Right forelimb (tissue), 1 donor: ENCODE data around the gene TMEM61.

ENCODE experiments used
- DNase-seq: peaks from one replicate; pipeline ENCODE4 v3.0.0-alpha.2; 2018

TMEM61 gene

DNA sequence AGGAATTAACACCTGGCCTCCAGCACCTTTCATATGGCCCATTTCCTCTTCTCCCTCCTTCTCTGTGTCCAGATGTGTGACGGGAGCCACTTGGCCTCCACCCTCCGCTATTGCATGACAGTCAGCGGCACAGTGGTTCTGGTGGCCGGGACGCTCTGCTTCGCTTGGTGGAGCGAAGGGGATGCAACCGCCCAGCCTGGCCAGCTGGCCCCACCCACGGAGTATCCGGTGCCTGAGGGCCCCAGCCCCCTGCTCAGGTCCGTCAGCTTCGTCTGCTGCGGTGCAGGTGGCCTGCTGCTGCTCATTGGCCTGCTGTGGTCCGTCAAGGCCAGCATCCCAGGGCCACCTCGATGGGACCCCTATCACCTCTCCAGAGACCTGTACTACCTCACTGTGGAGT, 5.6 kb downstream of the TMEM61 start:
- no peak for DNase-seq

DNA sequence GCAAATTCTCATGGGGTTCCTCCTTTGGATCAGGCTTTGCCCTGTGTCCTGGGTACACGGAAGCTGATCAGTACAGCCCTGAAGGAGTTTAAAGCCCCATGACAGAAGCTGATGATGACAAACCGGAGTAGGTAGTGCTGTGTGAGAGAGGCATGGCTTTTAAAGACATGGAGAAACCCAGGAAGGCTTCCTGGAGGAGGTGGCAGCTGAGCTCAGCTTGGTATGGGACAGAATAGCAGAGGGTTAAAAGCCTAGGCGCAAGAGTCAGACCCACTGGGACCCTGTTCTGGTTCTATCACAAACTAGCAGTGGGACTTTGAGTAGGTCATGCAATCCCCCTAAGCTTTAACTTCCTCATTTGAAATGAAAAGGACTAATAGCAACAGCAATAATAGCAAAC, 6.1 kb downstream of the TMEM61 start:
- DNase-seq, result no peak

DNA sequence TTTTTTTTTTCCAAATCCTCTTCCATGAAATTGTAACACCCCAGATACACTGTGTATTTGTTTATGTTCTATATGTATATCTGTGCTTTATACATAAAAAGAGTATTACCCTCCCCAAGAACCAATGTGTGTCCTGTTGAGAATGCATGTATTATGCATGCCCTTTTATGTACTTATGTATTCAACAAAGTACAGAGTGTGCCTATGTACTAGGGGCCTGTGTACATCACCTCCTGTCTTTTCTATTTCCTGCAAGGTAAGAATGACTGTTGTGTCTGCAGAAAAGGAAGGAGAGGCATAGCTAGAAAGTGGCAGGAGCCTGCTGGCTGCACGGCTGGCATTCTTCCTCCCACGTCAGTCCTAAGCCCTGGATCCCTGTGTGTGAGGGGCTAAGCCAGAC, 7.0 kb downstream of the TMEM61 start:
- DNase-seq, result no peak

DNA sequence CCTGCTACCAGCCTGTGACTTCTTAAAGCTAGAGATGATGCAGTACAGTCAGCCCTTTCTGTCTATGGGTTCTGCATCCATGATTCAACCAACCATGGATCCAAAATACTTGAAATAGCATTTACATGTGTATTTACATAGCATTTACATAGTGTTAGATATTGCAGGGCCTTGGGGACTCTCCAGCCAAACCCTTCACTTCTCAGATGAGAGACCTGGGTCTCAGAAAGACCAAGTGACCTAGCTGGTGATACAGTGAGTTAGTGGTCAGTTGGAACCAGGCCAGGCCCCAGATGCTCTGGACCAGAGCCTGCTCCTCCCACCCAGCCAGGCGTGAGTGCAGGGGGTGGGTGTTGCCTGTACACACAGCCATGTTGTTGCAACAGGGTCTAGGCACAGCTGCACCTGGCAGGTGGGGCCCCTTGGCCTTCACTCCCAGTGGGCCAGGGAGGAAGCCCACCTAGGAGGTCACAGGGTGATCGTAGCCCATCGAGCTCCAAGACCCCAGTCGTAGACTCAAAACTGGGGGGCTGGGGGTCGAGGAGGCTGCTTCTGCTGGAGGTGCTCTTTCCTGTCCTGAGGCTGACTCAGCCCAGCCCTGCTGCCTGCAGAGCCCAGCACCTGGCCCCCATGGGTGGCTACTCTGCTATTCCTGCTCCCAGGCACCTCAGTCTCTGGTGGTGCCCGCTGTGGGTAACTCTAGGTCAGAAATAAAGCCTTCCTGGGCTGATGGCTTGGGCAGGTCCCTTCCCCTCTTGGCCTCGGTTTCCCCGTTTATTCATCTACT, 7.7 kb downstream of the TMEM61 start:
- DNase-seq, result no peak

DNA sequence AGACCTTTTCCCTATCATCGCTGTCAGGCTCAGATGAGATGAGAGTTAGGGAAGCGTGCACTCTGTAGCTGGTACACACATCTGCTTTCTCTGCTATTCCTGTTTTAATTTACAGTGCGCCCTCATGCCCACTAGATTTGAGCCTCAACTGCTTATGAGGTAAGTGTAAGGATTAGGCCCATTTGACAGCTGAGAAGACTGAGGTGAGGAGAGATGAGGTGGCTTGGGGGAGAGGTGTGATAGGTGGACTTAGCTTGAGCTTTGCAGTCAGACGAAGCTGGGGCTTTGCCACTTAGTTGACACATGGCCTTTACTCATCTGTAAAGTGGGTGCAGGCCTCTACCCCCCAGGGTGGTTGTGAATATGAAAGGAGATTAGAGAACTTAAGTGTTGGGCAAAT, 8.5 kb downstream of the TMEM61 start:
- no peak for DNase-seq

DNA sequence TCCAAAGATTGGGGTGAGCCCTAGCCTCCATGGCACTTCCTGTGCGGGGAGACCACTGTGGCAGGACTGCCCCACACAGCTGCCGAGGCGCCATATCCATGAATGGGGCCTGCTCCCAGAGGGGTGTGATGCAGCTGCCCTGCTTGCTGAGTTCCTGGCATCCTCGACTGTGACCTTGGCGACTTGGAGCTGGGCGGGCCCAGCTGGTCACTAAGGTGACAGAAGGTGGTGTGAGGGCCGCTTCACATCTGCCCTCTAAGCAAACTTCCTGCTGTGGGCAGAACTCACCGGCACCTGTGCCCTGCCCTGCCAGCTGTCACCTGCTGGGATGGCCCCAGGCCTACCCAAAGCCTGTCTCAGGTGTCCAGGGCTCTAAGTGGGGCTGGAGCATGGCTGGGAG, 9.0 kb downstream of the TMEM61 start:
- no peak for DNase-seq

DNA sequence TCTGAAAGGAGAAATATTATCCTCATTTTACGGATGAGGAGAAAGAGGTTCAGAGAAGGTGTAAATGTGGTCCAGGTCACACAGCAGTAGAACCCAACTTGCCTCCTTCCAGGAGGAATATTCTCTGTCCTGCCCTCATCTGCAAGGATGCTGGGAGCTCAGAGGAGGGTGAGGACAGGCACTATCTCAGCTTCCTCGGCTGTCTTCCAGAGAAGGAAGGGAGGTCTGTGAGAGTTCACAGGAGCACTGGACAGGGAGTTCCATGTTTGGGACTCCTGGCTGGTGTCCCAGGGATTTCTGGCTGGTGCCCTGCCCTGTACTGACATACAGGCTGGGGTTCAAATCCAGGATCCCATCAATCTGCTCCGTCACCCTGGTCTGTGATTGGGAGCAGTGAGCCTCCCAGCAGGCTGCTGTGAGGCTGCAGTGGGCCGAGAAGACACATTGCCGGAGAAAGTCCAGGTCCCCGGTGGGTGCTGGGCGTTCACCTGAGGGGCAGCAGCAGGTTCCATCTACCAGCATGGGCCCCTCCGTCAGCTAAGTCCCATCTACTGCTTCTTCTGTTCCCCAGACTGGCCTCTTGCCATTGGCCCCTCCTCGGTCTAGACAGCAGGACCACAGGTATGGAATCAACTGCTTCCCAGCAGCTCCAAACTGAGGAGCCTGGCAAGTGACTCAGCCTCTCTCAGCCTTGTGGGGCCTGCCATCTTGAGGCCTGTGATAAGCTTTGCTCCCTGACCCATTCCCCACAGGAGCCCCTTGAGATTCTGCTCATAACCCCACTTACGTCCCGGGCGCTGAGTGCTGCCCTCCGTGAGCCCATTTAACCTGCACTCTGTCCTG, 9.8 kb downstream of the TMEM61 start:
- no peak for DNase-seq

DNA sequence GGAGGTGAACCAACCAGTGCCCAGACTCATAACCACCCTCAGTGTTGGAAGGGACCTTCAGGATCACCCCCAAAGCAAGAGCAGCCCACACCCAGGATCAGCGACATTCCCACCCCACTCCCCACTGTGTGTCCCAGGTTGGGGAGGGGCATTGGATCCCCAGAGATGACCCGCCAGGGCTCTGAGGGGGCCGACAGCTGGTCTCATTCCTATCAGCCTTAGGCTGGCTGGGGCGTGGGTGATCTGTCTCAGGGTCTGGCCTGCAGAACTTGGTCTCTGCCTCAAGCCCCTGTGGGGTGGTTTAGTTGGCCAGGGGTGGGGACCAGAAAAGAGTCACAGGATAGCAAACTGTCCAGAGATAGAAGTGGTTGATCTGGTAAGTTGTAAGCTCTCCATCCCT, 10.5 kb downstream of the TMEM61 start:
- DNase-seq, result no peak

DNA sequence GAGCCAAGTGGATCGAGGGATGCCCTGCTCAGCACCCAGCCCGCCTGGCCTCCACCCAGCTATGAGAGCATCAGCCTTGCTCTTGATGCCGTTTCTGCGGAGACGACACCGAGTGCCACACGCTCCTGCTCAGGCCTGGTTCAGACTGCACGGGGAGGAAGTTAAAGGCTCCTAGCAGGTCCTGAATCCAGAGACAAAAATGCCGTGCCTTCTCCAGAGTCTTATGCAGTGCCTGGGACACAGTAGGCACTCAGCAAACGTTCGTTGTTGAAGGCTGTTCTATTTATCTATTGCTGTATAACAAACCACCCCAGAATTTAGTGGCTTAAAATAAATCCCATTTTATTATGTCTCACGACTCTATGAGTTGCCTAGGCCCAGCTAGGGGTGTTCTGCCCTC, 11.5 kb downstream of the TMEM61 start:
- no peak for DNase-seq

DNA sequence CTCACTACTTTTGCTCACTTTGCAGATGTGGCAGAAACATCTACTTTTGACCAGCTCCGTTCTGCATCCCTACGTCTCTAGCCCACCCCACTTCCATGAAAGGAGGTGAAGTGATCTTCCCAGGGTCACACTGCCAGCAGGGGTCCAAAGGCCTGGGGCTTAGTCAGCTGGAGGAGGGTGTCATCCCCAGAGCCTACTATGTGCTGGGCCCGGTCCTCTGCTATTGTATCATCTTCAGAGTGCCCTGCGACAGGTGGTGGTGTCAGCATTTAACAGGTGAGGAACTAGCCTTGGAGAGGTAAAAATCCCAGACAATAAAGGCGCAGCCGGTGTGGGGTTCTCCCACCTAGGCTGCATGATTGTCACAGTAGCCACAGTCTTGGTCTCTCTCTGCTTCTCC, 12.7 kb downstream of the TMEM61 start:
- DNase-seq, result no peak

DNA sequence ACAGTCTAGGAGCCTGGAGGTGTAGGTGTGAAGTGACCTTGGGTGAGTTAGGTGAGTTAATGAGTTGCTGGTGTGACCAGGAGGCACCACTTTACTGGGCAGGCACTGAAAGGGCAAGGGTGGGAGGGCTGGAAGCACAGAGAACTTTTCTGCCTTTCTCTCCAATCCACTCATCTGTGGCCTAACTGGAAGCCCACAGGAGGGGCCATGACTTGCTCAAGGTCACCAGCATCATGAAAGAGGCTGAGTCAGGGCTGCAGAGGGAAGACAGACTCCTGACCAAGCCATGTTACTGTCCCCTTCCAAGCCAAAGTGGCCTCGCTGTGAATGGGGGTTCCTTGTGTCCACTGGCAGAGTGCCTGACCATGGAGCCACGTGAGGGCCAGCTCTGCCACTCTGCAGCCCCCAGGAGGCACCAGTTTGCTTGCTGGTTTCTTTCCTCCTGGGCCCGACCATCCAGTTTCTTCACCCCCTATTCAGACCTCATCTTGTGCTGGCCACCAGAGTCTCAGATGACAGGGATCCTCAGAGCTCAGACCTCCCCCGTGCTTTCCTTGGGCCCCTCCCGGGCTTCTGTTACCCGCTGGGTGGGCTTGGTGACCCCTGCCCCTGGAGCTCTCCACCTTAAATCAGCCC, 14.0 kb downstream of the TMEM61 start:
- DNase-seq, result no peak

DNA sequence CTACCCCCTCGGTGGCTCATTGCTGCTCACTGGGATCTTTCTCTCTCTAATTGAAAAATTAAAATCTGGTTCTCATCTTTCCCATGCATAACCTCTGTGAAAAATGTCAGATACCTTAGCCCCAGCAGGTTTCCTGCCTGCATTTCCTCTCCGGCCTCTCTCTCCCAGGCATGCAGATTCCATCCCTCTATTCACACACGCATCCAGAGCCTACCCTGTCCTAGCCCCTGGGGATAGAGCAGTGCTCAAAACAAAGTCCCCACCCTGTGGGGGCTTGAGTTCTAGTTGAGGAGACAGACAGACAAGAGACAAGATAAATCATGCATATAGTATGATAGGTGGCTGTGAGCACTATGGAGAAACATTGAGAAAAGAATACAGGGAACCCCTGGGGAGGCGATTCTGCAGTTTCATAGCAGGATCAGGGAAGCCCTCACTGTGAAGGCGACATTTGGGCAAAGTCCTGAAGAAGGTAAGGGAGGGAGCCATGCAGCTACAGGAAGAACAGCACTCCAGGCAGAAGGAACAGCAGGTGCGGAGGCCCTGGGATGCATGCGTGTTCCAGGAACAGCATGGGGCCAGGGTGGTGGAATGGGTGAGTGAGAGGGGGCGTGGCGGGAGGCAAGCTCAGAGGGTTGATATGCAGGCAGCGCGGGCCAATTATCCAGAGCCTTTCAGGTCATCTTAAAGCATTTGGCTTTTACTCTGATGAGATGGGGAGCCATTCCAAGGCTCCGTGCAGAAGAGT, 14.8 kb downstream of the TMEM61 start:
- DNase-seq, result no peak

DNA sequence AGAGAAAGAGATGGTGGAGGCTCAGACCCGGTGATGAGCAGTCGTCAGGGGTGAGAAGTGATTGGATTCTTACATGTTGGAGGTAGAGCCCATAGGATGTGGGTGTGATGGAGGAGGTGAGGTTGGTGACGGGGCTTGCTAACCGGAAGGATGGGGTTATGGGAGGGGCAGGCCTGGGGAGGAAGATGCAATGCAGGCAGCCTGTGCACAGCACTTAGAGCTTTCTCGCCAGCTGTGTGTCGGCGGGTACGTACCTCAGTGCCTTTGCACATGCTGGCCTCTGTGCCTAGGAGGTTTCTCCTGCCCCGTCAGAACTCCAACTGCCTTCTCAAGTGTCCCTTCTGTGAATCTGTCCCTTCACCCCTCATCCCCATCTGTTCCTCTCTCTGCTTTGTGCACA, 15.4 kb downstream of the TMEM61 start:
- no peak for DNase-seq

DNA sequence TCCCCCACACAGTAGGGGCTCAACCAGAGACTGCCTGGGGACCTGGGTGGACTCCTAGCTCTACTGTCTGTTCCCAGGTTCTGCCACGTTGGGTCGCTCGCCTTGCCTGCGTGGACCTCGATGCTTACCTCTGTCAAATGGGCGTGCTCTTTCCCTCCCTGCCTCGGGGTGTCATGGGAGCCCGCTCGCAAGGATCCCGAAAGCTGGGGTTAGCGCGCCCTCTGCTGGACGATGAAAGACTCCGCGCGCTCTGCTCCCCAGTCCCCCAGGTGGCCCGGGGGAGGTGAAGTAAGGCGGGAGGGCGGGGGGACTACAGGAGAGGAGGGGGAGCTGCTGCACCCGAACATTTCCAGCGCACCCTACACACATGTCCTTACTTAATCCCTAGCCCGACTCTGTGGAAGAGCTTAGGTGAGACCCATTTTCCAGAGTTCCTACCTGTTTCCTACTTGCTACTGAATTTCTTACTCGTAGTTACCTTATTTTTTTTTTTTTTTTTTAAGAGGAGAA, 16.0 kb downstream of the TMEM61 start:
- DNase-seq, result peak; percentile 73

DNA sequence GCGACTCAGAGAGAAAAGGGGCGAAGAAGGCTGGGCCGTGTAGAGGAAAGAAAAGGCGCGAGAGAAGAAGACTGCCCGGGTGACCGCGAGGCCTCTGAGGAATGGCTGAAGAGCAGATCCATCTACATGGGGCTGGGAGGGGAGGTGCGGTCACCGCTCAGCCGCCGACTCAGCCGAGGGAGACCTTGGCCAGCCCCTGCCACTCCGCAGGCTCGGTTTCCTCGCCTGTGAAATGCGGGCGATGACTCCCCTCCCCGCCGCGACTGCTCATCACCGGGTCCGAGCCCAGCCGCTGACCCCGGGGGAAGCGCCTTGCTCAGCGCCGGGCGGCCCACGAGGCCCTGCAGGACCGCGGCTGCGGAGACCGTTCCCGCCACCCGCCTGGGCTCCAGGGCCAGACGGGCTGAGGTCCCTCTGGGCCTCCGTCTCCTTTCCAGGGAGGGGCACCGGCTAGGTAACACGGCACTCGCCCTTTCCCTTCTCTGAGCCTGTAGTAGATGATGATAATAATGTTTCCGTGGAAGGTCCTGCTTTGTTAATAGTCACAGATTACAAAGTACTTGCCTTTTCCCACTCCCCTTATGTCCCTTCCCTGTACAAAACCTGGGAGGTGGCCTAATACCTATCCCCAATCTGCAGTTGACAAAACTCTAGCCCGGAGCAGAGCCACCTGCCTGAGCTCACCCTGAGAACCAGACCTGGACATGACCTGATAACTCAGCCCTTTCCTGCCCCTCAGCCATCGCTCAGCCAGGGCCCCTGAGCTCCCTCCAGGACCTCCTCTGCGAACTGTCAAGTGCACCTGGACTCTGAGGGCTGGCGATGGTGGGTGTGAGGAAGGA, 16.7 kb downstream of the TMEM61 start:
- DNase-seq, result no peak

DNA sequence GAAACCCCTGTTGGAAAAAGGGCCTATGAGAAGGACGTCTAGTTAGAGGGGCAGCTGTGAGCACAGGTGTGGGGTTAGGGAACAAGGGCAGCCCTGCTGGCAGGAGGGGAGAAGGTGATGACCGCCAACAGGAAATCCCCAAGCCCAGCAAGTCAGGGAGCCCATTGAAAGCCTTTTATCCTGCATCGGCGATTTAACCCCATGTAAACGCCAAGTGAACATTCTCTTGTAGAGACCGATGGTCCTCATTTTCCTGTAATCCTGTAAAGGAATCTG, 17.2 kb downstream of the TMEM61 start:
- DNase-seq, result no peak

DNA sequence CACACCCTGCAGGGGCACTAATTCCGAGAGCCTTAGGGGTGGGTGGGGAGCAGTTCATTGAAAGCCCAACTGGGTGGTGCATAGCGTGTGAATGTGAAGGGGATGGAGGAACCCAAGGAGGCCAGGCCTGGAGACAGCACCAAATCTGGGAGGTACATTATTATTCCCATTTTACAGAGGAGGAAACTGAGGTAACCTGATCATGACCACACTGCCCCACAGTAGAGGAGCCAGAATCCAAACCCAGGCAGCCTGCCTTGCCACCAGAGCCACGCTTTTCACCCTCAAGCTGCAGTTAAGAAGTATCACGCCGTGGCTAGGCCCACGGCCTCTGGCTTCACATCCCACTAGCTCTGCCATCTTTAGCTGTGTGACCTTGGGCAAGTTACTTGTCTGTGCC, 17.7 kb downstream of the TMEM61 start:
- no peak for DNase-seq

DNA sequence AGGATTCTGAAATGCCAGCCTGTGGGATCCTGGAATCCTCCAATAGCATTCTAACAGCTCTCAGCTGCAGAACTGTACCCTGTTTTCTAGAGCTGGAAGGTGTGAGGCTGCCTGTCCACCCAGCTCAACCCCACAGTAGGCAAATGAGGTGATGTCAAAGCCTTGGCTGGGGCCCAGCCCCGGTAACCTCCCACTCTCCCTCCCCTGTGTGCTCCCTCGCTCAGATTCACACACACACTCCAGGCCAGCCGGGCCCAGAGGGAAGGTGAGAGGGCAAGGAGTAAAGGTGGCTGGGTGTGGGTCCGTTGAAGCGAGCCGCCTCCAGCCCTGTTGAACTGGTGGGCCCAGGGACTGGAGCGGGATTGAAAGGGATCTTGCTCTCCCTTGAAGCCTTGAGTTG, 18.2 kb downstream of the TMEM61 start, which contains the start of gene BSND:
Gene BSND (plus strand): TSS at position 257 of the 400 bp plus-strand sequence. CDS start 254 bp downstream, outside the sequence.
- DNase-seq, result no peak

DNA sequence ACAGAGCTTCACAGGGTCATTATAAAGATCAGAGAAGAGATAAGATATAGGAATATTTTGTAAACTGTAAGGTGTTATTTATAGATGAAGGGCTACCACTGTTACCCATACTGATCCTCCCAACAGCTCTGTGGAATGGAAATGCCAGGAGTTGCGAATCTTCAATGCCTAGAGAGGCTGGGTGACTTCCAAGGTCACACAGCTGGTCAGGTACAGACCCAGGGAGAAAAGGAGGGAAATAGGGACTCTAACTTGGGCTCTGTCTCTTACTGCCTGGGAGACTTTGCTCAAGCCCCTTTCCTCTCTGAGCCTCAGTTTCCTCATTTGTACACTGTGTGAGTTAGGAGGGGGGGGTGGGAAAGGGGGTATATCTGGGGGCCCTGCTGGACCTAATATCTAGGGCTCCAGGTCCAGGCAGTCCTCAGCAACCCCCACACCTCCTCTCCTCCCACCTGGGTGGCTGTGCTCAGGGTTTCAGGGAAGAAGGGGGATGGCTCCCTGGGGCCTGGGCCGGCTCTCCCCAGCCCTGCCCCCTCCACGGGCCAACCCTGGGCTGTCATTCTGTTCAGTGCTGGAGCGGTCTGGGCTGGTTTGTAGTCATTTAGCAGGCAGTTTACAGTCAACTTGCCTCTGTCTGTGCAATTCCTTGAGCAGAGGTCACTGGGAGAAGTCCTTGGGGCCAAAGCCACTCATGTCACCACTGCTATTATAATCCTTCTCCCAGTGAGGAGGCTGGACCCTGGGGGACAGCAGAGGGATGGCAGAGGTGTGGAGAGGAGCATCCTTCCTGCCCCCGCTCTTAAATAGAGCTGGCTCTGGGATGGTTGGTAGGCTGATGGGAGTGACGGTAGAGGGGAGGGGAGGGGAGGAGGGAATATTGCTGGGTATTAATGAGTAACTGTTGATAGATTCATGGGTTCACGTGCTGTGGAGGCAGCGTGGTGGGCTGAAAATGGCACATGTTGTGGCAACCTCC, 20.0 kb downstream of the TMEM61 start:
- DNase-seq, result no peak

DNA sequence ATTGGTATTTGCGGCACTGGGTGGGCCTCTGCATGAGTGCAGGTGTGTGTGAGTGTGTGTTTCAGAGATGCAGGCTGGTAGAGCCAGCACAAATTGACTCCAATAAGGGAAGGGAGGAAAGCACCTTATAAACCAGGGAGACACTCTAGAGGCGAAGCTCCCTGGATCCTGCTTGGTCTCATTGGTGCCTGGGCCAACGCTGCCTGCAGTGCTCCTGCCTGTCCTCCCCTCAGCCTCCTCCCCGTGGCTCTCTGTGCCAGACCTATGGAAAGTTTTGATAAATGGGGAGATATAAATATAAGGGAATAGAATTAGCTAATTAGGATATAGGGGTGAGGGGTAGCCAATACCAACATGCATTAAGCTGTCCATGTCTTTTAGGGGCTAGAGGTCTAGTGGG, 20.9 kb downstream of the TMEM61 start:
- no peak for DNase-seq

DNA sequence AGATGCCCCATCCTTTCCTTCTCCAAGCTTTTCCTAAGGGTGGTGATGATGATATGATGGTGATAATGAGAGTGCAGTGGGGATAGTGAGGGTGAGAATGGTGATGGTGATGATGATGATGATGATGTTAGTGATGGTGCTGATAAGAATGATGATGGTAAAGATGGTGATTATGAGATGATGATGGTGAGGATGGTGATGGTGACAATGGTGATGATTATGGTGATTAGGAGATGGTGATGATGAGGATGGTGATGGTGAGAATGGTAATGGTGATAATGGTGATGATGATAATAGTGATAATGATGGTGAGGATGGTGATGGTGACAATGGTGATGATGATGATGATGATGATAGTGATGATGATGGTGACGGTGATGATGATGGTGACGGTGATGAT, 22.3 kb downstream of the TMEM61 start:
- DNase-seq, result no peak
